Adipocyte (in vitro differentiated cells): Measurements from ENCODE around the gene KCNF1.

Experiments used
- DNase-seq: peaks from one replicate; pipeline ENCODE4 v3.0.0-alpha.2; 2015; ENCODE audit warnings: low read depth
- H3K27me3 ChIP-seq: replicated peaks from 2 replicates; pipeline ENCODE4 v1.7.0; 2013; ENCODE audit warnings: mild to moderate bottlenecking, low read length, moderate library complexity; ENCODE audit not compliant: control insufficient read depth, insufficient read depth
- H3K36me3 ChIP-seq: 2 replicates; pipeline ENCODE4 v1.7.0; 2013; ENCODE audit warnings: low read length, mild to moderate bottlenecking, moderate library complexity; ENCODE audit not compliant: control insufficient read depth, insufficient read depth, severe bottlenecking
- H3K4me1 ChIP-seq: 2 replicates; pipeline ENCODE4 v1.7.0; 2013; ENCODE audit warnings: mild to moderate bottlenecking, low read length, moderate library complexity; ENCODE audit not compliant: control insufficient read depth, insufficient read depth
- H3K4me3 ChIP-seq: 2 replicates; pipeline ENCODE4 v1.7.0; 2013; ENCODE audit warnings: mild to moderate bottlenecking, low read length, moderate library complexity
- H3K9ac ChIP-seq: 2 replicates; pipeline ENCODE4 v1.7.0; 2013; ENCODE audit warnings: mild to moderate bottlenecking, low read length, moderate library complexity
- H3K9me3 ChIP-seq: 2 replicates; pipeline ENCODE4 v1.7.0; 2013; ENCODE audit warnings: mild to moderate bottlenecking, low read length, moderate library complexity; ENCODE audit not compliant: control insufficient read depth

KCNF1 gene

DNA sequence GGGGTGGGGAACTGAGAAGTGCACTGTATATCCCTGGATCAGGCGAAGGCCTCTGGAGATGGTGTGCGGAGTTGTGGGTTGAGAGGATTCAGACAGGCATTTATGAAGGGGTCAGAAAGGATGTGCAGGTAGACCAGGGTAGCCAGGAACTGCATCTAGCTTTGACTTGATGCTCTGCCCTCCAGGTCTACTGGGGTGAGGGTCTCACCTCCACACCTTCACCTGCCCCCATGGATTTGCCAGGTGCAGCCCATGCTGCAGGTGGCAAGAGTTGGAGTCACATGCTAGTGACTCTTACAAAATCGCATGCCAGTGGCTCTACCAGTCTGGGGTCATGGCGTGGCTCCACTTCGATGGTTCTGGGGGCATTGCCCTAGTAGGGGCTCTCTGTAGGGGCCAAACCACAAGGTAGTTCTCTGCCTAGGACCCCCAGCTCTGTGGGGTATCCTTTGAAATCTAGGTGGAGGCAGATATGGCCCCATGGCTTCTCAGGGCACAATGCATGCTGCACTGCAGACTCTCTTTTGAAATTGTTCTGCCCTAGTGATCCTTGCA, 18.9 kb upstream of the KCNF1 start:
- no peaks in the 10 kb centered on the region for H3K4me1 ChIP-seq
- no peak for DNase-seq
- peaks cover 45% of the 10 kb centered on the region for H3K27me3 ChIP-seq
- no peaks in the 10 kb centered on the region for H3K36me3 ChIP-seq
- no peaks in the 10 kb centered on the region for H3K9me3 ChIP-seq
- no peak overlapping the region for H3K9ac ChIP-seq
- no peak overlapping the region for H3K4me3 ChIP-seq

DNA sequence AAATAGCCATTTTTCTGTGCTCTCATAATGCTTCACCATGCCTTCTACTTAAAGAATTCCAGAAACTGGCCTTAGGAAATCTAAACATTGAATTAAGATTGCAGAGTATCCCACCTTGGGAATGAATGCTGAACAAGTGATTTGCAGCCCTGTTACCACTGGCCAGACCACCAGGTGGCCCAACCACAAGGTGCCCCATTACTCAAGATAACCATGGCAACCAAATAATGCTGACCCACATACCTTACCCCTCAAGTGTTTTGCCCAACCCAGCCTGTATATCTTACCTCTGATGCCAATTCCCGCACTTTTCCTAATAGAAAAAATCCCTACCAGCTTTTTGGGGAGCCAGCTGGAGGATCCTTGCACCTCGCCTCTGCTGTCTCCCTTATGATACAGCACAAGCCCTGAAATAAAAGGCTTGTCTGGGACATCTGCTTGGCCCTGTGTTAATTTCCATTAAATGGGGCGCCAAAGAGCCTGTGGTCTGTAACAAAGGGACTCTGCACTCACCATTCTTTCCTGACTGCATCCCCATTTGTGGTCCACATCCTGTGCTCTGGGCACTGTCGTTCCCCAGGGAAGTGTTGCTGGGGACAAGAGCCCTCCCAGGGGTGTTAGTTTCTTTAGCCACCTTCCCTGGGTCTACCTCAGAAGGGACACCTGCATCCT, 17.3 kb upstream of the KCNF1 start:
- Histone ChIP-seq H3K27me3 (peaks cover 36% of the 10 kb centered on the region), H3K4me1 (no peaks in the 10 kb centered on the region), H3K36me3 (no peaks in the 10 kb centered on the region), H3K9me3 (no peaks in the 10 kb centered on the region), H3K4me3 (no peak overlapping the region), H3K9ac (no peak overlapping the region)
- DNase-seq, result no peak

DNA sequence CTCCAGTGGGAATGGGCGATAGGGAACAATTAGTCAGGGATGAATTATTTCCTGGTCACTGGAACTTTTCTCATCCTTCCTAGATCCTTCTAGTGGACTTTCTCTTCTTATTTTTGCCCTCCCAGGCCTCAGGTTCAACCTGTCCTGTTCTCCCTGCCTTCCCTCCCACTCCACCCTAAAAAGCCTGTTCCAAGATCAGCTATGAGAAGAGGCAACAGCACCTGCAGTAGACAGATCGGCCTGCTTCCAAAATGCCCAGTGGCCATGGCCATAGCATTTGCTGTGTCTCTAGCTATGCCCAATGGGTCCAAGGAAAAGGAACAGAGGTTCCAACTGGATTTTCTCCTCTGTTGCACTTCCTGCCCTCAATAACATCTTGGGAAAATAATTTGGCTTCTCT, 16.5 kb upstream of the KCNF1 start:
- DNase-seq, result no peak
- no peaks in the 10 kb centered on the region for H3K9me3 ChIP-seq
- H3K4me1 ChIP-seq, result no peaks in the 10 kb centered on the region
- no peaks in the 10 kb centered on the region for H3K36me3 ChIP-seq
- H3K9ac ChIP-seq, result no peak overlapping the region
- H3K27me3 ChIP-seq, result peaks cover 30% of the 10 kb centered on the region
- H3K4me3 ChIP-seq, result no peak overlapping the region

DNA sequence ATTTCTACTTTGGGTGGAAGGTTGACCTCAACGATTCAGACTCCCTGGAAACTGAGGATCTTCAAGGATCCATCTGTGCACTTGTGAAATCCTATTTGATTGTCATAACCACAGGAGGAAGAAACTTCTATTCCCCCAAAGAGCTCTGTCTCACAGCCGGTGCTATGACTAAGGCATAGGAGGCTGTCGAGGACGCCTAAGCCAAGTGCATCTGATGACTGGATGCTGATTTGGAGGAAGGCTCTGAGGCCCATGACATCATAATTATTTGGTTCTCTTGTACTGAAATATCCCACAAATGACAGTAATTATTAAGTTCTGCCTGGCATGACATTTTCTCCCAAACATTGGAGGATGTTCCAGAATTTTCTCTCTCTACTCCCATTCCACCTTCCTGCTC, 13.8 kb upstream of the KCNF1 start:
- peaks cover 10% of the 10 kb centered on the region for H3K27me3 ChIP-seq
- H3K9me3 ChIP-seq, result no peaks in the 10 kb centered on the region
- H3K9ac ChIP-seq, result no peak overlapping the region
- no peaks in the 10 kb centered on the region for H3K36me3 ChIP-seq
- H3K4me3 ChIP-seq, result no peak overlapping the region
- H3K4me1 ChIP-seq, result no peaks in the 10 kb centered on the region
- DNase-seq, result no peak

DNA sequence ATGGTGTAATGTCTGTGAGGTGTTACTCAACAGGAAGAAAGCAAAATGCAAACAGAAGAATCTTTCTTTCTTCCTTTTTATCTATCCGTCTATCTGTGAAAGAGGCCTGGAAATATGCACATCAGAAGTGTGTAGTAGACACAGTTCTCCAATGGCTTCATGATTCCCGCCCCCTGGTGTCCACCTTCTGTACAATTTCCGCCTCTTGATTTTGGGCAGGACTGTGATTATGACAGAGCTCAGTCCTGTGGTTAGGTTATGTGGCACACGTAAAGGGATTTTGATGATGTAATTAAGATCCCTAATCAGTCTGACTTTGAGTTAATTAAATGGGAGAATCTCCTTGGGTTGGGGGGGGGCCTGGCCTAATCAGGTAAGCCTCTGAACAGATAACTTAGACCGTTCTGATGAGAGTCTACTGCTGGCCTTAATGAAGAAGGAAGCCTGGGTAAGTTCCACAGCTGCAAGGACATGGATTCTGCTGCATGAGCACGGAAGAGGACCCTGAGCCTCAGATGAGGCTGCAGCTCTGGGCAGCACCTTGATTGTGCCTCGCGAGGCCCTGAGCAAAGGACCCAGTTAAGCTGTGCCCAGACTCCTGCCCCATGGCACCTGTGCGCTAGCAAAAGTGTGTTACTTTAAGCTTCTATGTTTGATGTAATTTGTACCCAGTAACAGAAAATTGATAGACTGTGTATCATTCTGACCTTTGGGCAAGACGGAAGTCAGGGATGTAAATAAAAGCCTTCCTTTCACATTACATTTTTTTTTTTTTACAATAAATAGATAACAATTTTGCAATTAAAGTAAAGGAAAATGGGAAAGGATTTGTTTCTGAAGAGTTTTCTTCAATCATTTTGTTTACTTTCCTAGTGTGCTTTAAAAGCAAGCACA, 11.3 kb upstream of the KCNF1 start:
- H3K36me3 ChIP-seq, result no peaks in the 10 kb centered on the region
- peaks cover 7% of the 10 kb centered on the region for H3K27me3 ChIP-seq
- no peak overlapping the region for H3K4me3 ChIP-seq
- DNase-seq, result no peak
- no peak overlapping the region for H3K9ac ChIP-seq
- no peaks in the 10 kb centered on the region for H3K9me3 ChIP-seq
- no peaks in the 10 kb centered on the region for H3K4me1 ChIP-seq

DNA sequence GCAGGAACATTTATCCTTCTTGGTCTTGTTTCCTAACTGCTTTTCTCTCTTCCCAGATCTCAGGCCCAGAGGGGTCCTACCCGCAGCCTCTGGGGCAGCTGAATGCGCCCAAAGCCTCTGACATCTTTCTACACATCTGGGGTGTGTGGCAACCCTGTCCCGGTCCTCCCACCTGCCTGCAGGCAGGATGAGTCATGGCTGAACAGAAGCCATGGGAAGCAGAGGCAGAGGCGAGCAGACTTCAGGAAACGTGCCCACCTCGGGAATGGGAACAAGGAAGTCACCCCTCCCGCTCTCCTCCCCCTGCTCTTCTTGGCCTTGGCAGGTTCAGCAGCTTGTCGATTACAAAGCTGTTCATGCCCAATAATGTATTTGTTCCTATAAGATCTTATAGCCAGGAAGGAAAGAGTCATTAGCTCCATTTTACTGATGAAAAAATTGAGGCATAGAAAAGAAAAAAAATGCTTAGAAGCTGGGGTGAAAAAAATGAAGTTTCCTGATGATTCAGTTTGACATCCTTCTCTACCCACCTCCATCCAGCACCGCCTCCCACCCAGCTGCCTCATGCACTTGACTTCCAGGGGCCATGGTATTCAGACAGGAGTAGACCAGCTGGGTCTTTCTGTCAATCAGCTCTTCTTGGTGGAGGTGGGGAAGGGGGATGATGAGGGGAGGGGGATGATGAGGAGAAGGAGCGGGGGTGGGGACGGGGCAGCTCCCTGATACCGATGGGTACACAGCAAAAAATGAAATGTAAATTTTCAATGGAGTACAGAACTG, 10.4 kb upstream of the KCNF1 start:
- Histone ChIP-seq H3K9ac (no peak overlapping the region), H3K27me3 (peaks cover 7% of the 10 kb centered on the region), H3K36me3 (no peaks in the 10 kb centered on the region), H3K9me3 (no peaks in the 10 kb centered on the region), H3K4me1 (no peaks in the 10 kb centered on the region), H3K4me3 (no peak overlapping the region)
- DNase-seq, result peak; percentile 68

DNA sequence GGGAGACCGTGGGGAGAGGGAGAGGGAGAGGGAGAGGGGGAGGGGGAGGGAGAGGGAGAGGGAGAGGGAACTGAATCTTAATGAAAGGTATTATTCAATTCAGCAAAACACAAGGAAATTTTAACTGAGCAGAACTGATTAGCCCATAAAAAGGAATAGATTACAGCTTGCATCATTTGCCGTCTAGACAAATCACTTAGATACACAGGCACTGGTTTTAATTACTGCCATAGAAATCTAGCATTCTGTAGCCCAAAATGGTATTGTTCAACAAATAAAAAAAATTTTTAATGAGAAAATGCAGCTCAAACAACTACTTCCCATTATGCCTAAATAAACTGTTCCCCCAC, 7.9 kb upstream of the KCNF1 start:
- Histone ChIP-seq H3K9ac (no peak overlapping the region), H3K36me3 (no peaks in the 10 kb centered on the region), H3K27me3 (peaks cover 7% of the 10 kb centered on the region), H3K9me3 (no peaks in the 10 kb centered on the region), H3K4me1 (no peaks in the 10 kb centered on the region), H3K4me3 (no peak overlapping the region)
- peak; percentile 75 for DNase-seq

DNA sequence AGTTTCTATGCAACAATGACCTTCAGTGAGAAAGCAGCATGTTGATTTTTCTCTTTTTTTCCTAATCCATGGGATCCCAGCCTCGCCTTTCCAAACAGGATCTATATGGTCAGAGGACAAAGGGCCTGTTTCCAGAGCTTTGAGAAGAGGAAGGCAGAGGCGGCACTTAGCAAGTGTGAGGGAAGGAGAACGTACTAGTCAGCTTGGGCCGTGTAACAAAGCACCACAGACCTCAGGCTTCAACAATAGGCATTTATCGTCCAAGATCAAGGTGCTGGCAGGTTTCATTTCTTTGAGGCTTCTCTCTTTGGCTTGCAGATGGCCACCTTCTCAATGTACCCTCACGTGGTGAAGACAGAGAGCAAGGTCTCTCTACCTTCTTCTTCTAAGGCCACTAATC, 7.3 kb upstream of the KCNF1 start:
- H3K4me1 ChIP-seq, result no peaks in the 10 kb centered on the region
- DNase-seq, result no peak
- H3K36me3 ChIP-seq, result no peaks in the 10 kb centered on the region

DNA sequence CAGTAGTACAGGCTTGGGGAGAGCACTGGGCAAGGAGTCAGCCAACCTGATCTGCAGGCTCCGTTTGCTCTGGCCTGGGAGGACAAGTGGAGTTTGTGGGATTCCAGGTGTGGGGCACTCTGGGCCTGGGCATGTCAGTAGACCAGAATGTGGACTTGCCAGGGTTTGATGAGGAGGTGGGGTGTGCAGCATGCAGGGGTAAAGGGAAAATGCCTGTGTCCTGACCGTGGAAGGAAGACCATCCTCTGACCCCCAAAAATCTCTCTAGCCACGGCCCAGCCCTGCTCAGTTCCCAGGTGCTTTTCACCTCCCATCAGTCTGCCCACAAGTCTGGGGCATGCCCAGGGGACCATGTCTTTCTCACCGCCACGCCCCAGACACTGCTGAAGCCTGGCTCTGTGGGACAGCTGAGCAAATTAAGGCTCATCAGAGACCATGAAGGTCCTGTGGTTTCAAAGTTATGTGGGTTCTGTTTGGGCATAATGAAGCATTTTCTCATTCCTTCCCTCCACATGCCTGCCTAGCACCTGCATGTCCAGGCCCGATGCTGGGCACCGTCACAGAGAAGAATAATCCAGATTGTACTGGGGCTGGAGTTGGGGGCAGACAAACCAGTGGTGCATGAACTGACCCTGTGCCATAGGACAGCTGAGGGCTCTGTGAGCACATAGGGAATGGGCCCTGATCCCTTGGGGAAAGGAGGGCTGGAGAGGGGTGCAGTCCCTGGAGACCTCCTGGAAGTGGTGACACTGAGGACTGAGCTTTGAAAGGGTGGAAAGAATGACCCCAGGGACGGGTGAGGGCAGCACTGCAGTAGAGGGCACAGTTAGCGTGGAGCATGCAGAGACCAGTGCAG, 6.5 kb upstream of the KCNF1 start:
- no peaks in the 10 kb centered on the region for H3K4me1 ChIP-seq
- no peak for DNase-seq
- H3K36me3 ChIP-seq, result no peaks in the 10 kb centered on the region
- H3K27me3 ChIP-seq, result peaks cover 7% of the 10 kb centered on the region
- no peak overlapping the region for H3K9ac ChIP-seq
- H3K9me3 ChIP-seq, result no peaks in the 10 kb centered on the region
- H3K4me3 ChIP-seq, result no peak overlapping the region

More for the DNA sequence above, 7.3 kb upstream of the KCNF1 start:
- no peaks in the 10 kb centered on the region for H3K9me3 ChIP-seq
- H3K27me3 ChIP-seq, result peaks cover 7% of the 10 kb centered on the region
- H3K9ac ChIP-seq, result no peak overlapping the region
- no peak overlapping the region for H3K4me3 ChIP-seq

DNA sequence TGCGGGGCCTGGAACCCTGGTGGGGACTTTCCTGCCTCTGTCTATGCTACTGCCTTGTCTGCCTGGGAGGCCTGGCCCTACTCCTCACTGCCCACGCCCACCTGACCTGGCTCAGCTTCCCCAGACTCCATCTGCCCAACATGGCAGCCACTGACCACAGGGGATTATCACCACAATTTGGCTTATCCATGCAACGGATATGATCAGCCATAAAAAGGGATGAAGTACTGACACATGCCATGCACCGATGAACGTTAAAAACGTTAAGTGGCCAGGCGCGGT, 5.9 kb upstream of the KCNF1 start:
- Histone ChIP-seq H3K4me3 (no peak overlapping the region), H3K4me1 (no peaks in the 10 kb centered on the region), H3K27me3 (peaks cover 12% of the 10 kb centered on the region), H3K9ac (no peak overlapping the region), H3K36me3 (no peaks in the 10 kb centered on the region), H3K9me3 (no peaks in the 10 kb centered on the region)
- DNase-seq, result no peak
